ENCODE results near the gene REL.

DNA sequence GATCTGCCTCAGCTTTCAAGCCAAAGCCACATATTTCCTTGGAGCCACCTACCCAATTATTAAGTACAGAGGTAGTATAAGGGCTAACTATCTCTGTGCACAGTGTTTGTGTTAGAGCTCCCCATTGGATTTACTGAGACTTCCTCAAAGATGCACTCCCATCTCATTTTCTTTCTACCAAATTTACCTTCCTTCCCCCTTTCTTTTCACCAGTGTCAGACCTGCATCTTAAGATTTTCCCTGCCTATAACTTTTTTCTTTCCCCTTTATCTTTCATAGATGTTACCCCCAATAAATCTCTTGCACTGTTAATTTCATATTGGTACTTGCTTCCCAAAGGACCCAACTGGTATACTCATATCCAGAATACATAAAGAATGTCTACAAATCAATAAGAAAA is 5.9 kb upstream of the REL start:
- no peak for TF ChIP-seq GATA2 (IDR thresholded peaks at IDR 0.05; ENCODE audit: low read depth, low read length)
- TF ChIP-seq GATA3 (IDR thresholded peaks at IDR 0.05; ENCODE audit: low read depth, low read length): no peak
